Measurements from ENCODE around the gene TTLL5. TPM values are rescaled to one million over a fixed set of nuclear protein-coding genes. Genes with fewer than 3 reads are reported as not detected.

TTLL5 gene
- total RNA-seq, 1 experiment from 2014 or later: 34.7 TPM

DNA sequence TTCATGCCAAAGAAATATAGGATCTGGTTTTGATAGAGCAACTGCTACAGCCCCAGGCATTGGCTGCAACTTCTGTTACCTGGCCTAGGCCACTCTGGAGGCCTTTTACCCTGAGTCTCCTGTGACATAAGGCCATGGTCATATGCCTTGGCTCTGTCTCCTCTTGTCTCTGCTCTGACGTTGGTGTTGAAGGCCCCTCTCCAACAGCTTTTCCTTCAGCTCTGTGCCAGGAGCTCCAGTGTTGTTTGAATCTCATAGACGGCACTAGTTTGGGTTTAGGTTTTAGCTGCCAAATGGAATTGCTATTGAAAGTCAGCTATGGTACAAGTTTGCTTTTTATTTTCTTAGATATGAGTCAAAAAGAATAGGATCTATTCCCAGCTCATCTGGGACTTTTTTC lies 41.1 kb downstream of the TTLL5 start:
- no peaks in the 10 kb centered on the region for H3K9me3 ChIP-seq (ENCODE audit: low read length)
- H2AFZ ChIP-seq (ENCODE audit: low read length): no peak overlapping the region
- CTCF ChIA-PET: interaction anchor here (0.7 kb wide), 1 partner anchor 151 kb away, joined by 3 read pairs; no protein-coding TSS in a partner anchor
- H3K9ac ChIP-seq (ENCODE audit: low read length): no peak overlapping the region
- intact Hi-C loops (cut with micrococcal nuclease): no loop called here
- no peaks in the 10 kb centered on the region for H3K79me2 ChIP-seq (ENCODE audit: low read length)
- H3K36me3 ChIP-seq (ENCODE audit: low read depth, low read length): peaks cover 14% of the 10 kb centered on the region; the same call in 1 of the 2 replicates
- TF ChIP-seq EZH2phosphoT487 (IDR thresholded peaks at IDR 0.05; ENCODE audit: borderline replicate concordance, low read length): no peak
- TF ChIP-seq, protein P1, sequence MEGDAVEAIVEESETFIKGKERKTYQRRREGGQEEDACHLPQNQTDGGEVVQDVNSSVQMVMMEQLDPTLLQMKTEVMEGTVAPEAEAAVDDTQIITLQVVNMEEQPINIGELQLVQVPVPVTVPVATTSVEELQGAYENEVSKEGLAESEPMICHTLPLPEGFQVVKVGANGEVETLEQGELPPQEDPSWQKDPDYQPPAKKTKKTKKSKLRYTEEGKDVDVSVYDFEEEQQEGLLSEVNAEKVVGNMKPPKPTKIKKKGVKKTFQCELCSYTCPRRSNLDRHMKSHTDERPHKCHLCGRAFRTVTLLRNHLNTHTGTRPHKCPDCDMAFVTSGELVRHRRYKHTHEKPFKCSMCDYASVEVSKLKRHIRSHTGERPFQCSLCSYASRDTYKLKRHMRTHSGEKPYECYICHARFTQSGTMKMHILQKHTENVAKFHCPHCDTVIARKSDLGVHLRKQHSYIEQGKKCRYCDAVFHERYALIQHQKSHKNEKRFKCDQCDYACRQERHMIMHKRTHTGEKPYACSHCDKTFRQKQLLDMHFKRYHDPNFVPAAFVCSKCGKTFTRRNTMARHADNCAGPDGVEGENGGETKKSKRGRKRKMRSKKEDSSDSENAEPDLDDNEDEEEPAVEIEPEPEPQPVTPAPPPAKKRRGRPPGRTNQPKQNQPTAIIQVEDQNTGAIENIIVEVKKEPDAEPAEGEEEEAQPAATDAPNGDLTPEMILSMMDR (conservative IDR thresholded peaks at IDR 0.05; ENCODE audit: low read depth, low read length): no peak
- TF ChIP-seq EZH2 (IDR thresholded peaks at IDR 0.05; ENCODE audit: low read length, unreplicated experiment): no peak
- no peak overlapping the region for H3K4me2 ChIP-seq (ENCODE audit: low read length)
- no peak overlapping the region for H3K27ac ChIP-seq (ENCODE audit: low read length)
- POLR2A ChIA-PET (ENCODE audit: unreplicated experiment): no interaction called here
- H3K4me1 ChIP-seq (ENCODE audit: insufficient read depth, low read length): no peaks in the 10 kb centered on the region
- H4K20me1 ChIP-seq (ENCODE audit: low read length): no peaks in the 10 kb centered on the region
- no peaks in the 10 kb centered on the region for H3F3A ChIP-seq (ENCODE audit: low read length, unreplicated experiment)
- no TSS peak for BruUV-seq (replicated peaks)
- H3K4me3 ChIP-seq (ENCODE audit: low read length): no peak overlapping the region
- H3K9me2 ChIP-seq (replicated peaks; ENCODE audit: low read length): no peaks in the 10 kb centered on the region
- DNase-seq (no peak), ATAC-seq (no peak)
- no peaks in the 10 kb centered on the region for H3K27me3 ChIP-seq (ENCODE audit: low read length)

DNA sequence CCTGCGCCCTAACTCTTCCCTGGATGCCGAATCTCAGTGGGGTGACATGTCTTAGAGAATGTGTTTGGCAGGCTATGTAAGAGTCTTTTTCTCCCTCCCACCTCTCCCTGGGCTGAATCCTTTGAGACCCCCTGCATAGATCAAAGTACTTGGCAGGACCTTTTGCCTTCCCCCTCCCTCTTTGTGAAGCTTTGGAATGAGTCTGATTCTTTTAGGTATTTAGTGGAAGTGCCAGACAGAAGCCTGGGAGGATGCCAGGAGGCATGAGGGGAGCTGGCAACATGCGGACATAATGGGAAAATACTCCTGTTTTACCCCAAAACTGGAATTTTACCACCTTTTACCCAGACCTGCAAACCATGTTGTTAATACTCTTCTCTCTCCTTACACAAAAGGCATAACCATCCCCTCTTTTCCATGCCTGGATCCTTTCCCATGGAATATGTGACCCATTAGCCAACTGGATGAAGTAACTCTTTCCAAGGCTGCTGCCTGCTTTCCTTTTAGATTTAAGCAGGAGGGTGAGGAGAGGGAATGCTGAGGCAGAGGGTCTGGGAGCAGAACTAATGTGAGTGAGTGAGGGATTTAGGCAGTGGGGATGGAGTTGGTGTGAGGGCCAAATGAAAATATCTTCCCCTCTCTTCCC lies 41.7 kb downstream of the TTLL5 start:
- H2AFZ ChIP-seq (ENCODE audit: low read length): no peak overlapping the region
- intact Hi-C loops (cut with micrococcal nuclease): no loop called here
- H3K4me2 ChIP-seq (ENCODE audit: low read length): no peak overlapping the region
- H3K4me3 ChIP-seq (ENCODE audit: low read length): no peak overlapping the region
- no TSS peak for BruUV-seq (replicated peaks)
- peaks cover 15% of the 10 kb centered on the region; the same call in 1 of the 2 replicates for H3K36me3 ChIP-seq (ENCODE audit: low read depth, low read length)
- CTCF ChIA-PET: interaction anchor here (0.7 kb wide), 1 partner anchor 152 kb away, joined by 3 read pairs; no protein-coding TSS in a partner anchor
- H3K4me1 ChIP-seq (ENCODE audit: insufficient read depth, low read length): no peaks in the 10 kb centered on the region
- ATAC-seq (no peak), DNase-seq (no peak)
- H3K27me3 ChIP-seq (ENCODE audit: low read length): no peaks in the 10 kb centered on the region
- no peak for TF ChIP-seq EZH2 (IDR thresholded peaks at IDR 0.05; ENCODE audit: low read length, unreplicated experiment)
- TF ChIP-seq EZH2phosphoT487 (IDR thresholded peaks at IDR 0.05; ENCODE audit: borderline replicate concordance, low read length): no peak
- TF ChIP-seq, protein P1 (conservative IDR thresholded peaks at IDR 0.05; ENCODE audit: low read depth, low read length): no peak
- H3K9me3 ChIP-seq (ENCODE audit: low read length): no peaks in the 10 kb centered on the region
- no peaks in the 10 kb centered on the region for H3F3A ChIP-seq (ENCODE audit: low read length, unreplicated experiment)
- H4K20me1 ChIP-seq (ENCODE audit: low read length): no peaks in the 10 kb centered on the region
- no peaks in the 10 kb centered on the region for H3K79me2 ChIP-seq (ENCODE audit: low read length)
- H3K9me2 ChIP-seq (replicated peaks; ENCODE audit: low read length): no peaks in the 10 kb centered on the region
- no peak overlapping the region for H3K9ac ChIP-seq (ENCODE audit: low read length)
- POLR2A ChIA-PET (ENCODE audit: unreplicated experiment): no interaction called here
- H3K27ac ChIP-seq (ENCODE audit: low read length): no peak overlapping the region

- Histone ChIP-seq H3K79me2 (ENCODE audit: low read length) (no peaks in the 10 kb centered on the region), H3K4me3 (ENCODE audit: low read length) (no peak overlapping the region), H3K27ac (ENCODE audit: low read length) (no peak overlapping the region), H3K9ac (ENCODE audit: low read length) (no peak overlapping the region), H3K27me3 (ENCODE audit: low read length) (no peaks in the 10 kb centered on the region), H3K4me2 (ENCODE audit: low read length) (no peak overlapping the region), H3K9me2 (replicated peaks; ENCODE audit: low read length) (no peaks in the 10 kb centered on the region), H3F3A (ENCODE audit: low read length, unreplicated experiment) (no peaks in the 10 kb centered on the region), H4K20me1 (ENCODE audit: low read length) (no peaks in the 10 kb centered on the region), H2AFZ (ENCODE audit: low read length) (no peak overlapping the region), H3K36me3 (ENCODE audit: low read depth, low read length) (peaks cover 18% of the 10 kb centered on the region; the same call in 1 of the 2 replicates), H3K4me1 (ENCODE audit: insufficient read depth, low read length) (no peaks in the 10 kb centered on the region), H3K9me3 (ENCODE audit: low read length) (no peaks in the 10 kb centered on the region)
- TF ChIP-seq EZH2phosphoT487 (IDR thresholded peaks at IDR 0.05; ENCODE audit: borderline replicate concordance, low read length): no peak
- no peak for TF ChIP-seq EZH2 (IDR thresholded peaks at IDR 0.05; ENCODE audit: low read length, unreplicated experiment)
- TF ChIP-seq, protein P1 (conservative IDR thresholded peaks at IDR 0.05; ENCODE audit: low read depth, low read length): no peak
- intact Hi-C loops (cut with micrococcal nuclease): no loop called here
- POLR2A ChIA-PET (ENCODE audit: unreplicated experiment): interaction anchor here (0.7 kb wide), 1 partner anchor 611 kb away, joined by 3 read pairs; no protein-coding TSS in a partner anchor
- ATAC-seq: no peak
- BruUV-seq (replicated peaks): no TSS peak
- no peak for DNase-seq
- CTCF ChIA-PET: no interaction called here
Measured at GRCh38 chr14:75703467-75703866, 42.4 kb downstream of the TTLL5 start.

All from PC-3 (cell line).